ENCODE results near the gene TNS3. TPM values are rescaled to one million over a fixed set of nuclear protein-coding genes. Genes with fewer than 3 reads are reported as not detected.

The TNS3 gene
- total RNA-seq, 1 donor from 2014 or later: 168 TPM

DNA sequence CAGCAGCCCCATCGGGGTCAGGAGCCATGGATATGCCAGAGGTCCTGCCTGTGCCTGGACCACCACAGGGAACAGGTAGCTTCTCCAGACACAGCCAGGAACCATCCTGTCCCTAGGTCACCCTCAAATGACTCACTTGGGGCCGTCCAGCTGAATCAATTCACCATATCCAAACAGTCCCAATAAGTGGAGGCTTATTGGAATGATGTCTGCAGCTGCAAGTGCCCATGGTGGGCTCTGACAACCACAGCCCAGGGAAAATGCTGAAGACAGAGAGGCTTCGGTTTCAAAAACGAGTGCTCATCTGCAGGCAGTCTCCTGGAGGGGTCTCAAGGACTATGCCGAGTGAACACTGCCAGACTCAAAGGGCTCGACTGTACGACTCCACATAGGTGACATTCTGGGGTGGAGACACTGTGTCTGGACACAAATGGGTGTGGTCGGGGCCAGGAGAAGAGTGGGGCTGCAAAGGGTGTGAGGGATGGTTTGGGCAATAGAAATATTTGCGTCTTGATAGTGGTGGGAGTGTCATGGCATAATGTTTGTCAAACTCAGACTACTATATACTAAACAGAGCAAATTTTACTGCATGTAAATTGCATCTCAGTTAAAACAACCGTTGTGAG, 204.8 kb downstream of the TNS3 start:
- H3K9me3 ChIP-seq: no peaks in the 10 kb centered on the region
- H3K4me1 ChIP-seq: peaks cover 22% of the 10 kb centered on the region
- H3K27ac ChIP-seq: no peak overlapping the region
- intact Hi-C loops (cut with DNase I): no loop called here
- H3K36me3 ChIP-seq: no peaks in the 10 kb centered on the region
- TF ChIP-seq, protein P1, sequence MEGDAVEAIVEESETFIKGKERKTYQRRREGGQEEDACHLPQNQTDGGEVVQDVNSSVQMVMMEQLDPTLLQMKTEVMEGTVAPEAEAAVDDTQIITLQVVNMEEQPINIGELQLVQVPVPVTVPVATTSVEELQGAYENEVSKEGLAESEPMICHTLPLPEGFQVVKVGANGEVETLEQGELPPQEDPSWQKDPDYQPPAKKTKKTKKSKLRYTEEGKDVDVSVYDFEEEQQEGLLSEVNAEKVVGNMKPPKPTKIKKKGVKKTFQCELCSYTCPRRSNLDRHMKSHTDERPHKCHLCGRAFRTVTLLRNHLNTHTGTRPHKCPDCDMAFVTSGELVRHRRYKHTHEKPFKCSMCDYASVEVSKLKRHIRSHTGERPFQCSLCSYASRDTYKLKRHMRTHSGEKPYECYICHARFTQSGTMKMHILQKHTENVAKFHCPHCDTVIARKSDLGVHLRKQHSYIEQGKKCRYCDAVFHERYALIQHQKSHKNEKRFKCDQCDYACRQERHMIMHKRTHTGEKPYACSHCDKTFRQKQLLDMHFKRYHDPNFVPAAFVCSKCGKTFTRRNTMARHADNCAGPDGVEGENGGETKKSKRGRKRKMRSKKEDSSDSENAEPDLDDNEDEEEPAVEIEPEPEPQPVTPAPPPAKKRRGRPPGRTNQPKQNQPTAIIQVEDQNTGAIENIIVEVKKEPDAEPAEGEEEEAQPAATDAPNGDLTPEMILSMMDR (IDR thresholded peaks at IDR 0.05): no peak
- ATAC-seq (peak; percentile 26), DNase-seq (peak; percentile 48)
- no peaks in the 10 kb centered on the region for H3K27me3 ChIP-seq
- no peak overlapping the region for H3K4me3 ChIP-seq

GRCh38 chr7:47375121-47375938, 206.6 kb downstream of the TNS3 start:
- no peaks in the 10 kb centered on the region for H3K27me3 ChIP-seq
- H3K9me3 ChIP-seq: no peaks in the 10 kb centered on the region
- DNase-seq (peak; percentile 39), ATAC-seq (no peak)
- intact Hi-C loops (cut with DNase I): no loop called here
- no peaks in the 10 kb centered on the region for H3K36me3 ChIP-seq
- TF ChIP-seq, protein P1 (IDR thresholded peaks at IDR 0.05): no peak
- H3K4me1 ChIP-seq: peaks cover 21% of the 10 kb centered on the region
- no peak overlapping the region for H3K4me3 ChIP-seq
- H3K27ac ChIP-seq: no peak overlapping the region

- DNase-seq (peak; percentile 8), ATAC-seq (no peak)
- TF ChIP-seq, protein P1 (IDR thresholded peaks at IDR 0.05): no peak
- H3K4me3 ChIP-seq: no peak overlapping the region
- H3K27me3 ChIP-seq: no peaks in the 10 kb centered on the region
- H3K36me3 ChIP-seq: no peaks in the 10 kb centered on the region
- H3K27ac ChIP-seq: no peak overlapping the region
- intact Hi-C loops (cut with DNase I): no loop called here
- peaks cover 13% of the 10 kb centered on the region for H3K4me1 ChIP-seq
- no peaks in the 10 kb centered on the region for H3K9me3 ChIP-seq
These were observed 207.4 kb downstream of the TNS3 start for GRCh38 chr7:47374538-47374937.

GRCh38 chr7:47373871-47374451, 207.9 kb downstream of the TNS3 start:
- no peaks in the 10 kb centered on the region for H3K9me3 ChIP-seq
- H3K27ac ChIP-seq: no peak overlapping the region
- peak; percentile 21 for DNase-seq
- H3K4me3 ChIP-seq: no peak overlapping the region
- ATAC-seq: no peak
- TF ChIP-seq, protein P1 (IDR thresholded peaks at IDR 0.05): no peak
- intact Hi-C loops (cut with DNase I): no loop called here
- no peaks in the 10 kb centered on the region for H3K27me3 ChIP-seq
- peaks cover 12% of the 10 kb centered on the region for H3K4me1 ChIP-seq
- H3K36me3 ChIP-seq: peaks cover 2% of the 10 kb centered on the region

DNA sequence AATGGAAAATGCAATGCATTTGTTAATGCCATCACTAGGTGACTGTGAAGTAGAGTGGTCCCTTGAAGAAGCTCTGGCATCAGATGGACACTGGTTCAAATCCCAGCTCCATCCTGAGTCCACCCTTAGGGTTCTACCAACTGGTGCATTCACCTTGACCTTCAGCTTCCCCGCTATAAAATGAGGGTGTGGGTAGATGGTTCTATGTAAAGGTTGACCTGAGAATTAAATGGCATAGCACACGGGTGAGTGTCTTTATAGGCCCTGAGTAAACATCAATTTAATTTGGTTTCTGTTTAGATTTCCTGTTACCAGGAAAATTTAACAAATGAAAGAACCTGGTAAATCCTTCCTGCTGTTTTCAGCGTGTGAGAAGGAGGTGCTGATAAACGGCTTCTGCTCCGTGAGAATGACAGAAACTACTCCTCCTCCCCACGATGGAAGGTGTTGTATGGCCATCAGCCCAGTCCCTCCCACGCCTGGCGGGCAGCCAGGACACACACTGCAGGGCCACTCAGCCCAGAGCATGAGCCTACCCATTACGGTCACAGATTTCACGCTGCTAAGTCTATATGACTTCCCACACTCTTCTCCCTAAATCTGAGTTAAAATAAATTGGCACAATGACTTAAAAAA, 210.1 kb downstream of the TNS3 start:
- DNase-seq (peak; percentile 91), ATAC-seq (peak; percentile 82)
- H3K36me3 ChIP-seq: peaks cover 11% of the 10 kb centered on the region
- no peaks in the 10 kb centered on the region for H3K27me3 ChIP-seq
- intact Hi-C loops (cut with DNase I): no loop called here
- H3K4me3 ChIP-seq: no peak overlapping the region
- no peaks in the 10 kb centered on the region for H3K9me3 ChIP-seq
- TF ChIP-seq, protein P1 (IDR thresholded peaks at IDR 0.05): no peak
- H3K4me1 ChIP-seq: peaks cover 12% of the 10 kb centered on the region
- no peak overlapping the region for H3K27ac ChIP-seq
